ENCODE measurements around the gene ZSWIM1.
A peak's percentile ranks its signal among the peaks of the same experiment; 100 is the strongest.

Gene ZSWIM1

GRCh38 chr20:45880988-45881788, at the start of gene ZSWIM1:
ZSWIM1 (plus strand) TSS chr20:45881227; CDS start chr20:45882593, 1,366 bp downstream.
- peak; percentile 95 to 98 for DNase-seq

GRCh38 chr20:45832619-45833018, 48.4 kb upstream of the ZSWIM1 start:
- DNase-seq, result no peak

- DNase-seq, result peak; percentile 47 to 71
Observed at GRCh38 chr20:45833030-45833882, 47.8 kb upstream of the ZSWIM1 start, which contains the start of gene SNX21. SNX21 (plus strand) TSS chr20:45833799; CDS start chr20:45833920, 121 bp downstream.

- DNase-seq, result peak in 1 of 2 experiments; percentile 18
Observed at GRCh38 chr20:45833883-45834796, 46.9 kb upstream of the ZSWIM1 start.

GRCh38 chr20:45834797-45835161, 46.2 kb upstream of the ZSWIM1 start:
- DNase-seq, result no peak

- no peak for DNase-seq
Observed at GRCh38 chr20:45835329-45835765, 45.7 kb upstream of the ZSWIM1 start.

- DNase-seq, result no peak
Observed at GRCh38 chr20:45835825-45836224, 45.2 kb upstream of the ZSWIM1 start.

- DNase-seq, result no peak
Observed at GRCh38 chr20:45836841-45837240, 44.2 kb upstream of the ZSWIM1 start.

GRCh38 chr20:45840700-45841198, 40.3 kb upstream of the ZSWIM1 start:
- DNase-seq, result no peak

- DNase-seq, result no peak
Observed at GRCh38 chr20:45841407-45842129, 39.5 kb upstream of the ZSWIM1 start.

- no peak for DNase-seq
Observed at GRCh38 chr20:45842169-45842812, 38.7 kb upstream of the ZSWIM1 start.

GRCh38 chr20:45843506-45843905, 37.5 kb upstream of the ZSWIM1 start:
- DNase-seq, result no peak

GRCh38 chr20:45845452-45845851, 35.6 kb upstream of the ZSWIM1 start:
- no peak for DNase-seq

- no peak for DNase-seq
Observed at GRCh38 chr20:45848421-45848820, 32.6 kb upstream of the ZSWIM1 start.

- DNase-seq, result no peak
Observed at GRCh38 chr20:45848969-45849582, 32.0 kb upstream of the ZSWIM1 start.

GRCh38 chr20:45850238-45850637, 30.8 kb upstream of the ZSWIM1 start:
- DNase-seq, result no peak

- DNase-seq, result no peak
Observed at GRCh38 chr20:45850926-45851325, 30.1 kb upstream of the ZSWIM1 start.

GRCh38 chr20:45851501-45851900, 29.5 kb upstream of the ZSWIM1 start:
- DNase-seq, result no peak

GRCh38 chr20:45852326-45852725, 28.7 kb upstream of the ZSWIM1 start:
- DNase-seq, result no peak

- DNase-seq, result no peak
Observed at GRCh38 chr20:45853484-45853883, 27.5 kb upstream of the ZSWIM1 start.
